Measurements from ENCODE around the gene SMC5.

GRCh38 chr9:70382046-70382708, 123.4 kb downstream of the SMC5 start:
- TF ChIP-seq CTCF (IDR thresholded peaks at IDR 0.05) (no peak), POLR2A (IDR thresholded peaks at IDR 0.05) (no peak)

Measured in uterus (tissue), 2 donors.